Measurements from ENCODE around the gene TGDS. TPM values are rescaled to one million over a fixed set of nuclear protein-coding genes. Genes with fewer than 3 reads are reported as not detected.

TGDS gene
- total RNA-seq, 1 donor from 2014 or later = 21.6 TPM

DNA sequence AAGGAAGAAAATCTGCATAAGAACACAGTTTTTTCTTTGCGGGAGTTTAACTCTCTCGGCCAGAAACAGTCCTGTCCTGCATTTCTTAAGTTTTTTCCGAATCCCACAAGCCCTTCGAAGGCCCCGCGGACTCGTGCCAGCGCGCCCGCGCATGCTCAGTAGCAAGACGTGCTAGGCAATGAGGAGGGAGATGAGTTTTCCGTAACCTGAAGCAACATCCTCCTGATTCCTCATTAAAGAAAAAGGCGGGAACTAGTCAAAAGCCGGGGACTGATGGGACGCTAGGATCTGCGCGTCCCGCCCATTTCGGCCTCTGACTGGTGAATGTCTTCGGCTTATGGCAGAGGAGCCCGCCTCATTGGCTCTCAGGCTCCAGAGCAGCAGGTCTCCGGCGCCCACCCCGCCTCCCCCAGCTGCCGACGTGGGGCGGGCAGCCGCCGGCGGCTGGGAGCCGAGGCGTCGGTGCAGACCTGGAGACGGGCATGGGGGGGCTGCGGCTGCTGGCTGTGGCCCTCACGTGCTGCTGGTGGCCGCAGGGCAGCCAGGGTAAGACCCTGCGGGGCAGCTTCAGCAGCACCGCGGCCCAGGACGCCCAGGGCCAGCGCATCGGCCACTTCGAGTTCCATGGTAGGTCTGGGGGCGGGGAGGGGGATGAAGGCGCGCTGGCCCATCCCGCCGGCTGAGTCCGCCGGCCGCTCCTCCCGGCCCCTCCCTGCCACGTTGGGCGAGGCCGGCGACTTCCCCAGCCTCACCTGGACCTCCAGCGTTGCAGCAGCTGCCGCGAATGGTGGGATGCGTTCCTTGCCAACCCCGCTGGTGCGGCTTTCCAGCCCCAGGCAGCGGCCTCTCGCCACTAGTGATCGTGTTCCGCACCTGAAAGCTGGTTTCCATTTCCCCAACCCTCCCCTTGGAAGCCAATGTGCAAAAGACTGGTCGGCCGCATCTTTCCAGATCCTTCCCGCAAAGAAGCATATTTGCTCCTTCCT lies 5.8 kb upstream of the TGDS start, which contains the start of gene GPR180:
Gene GPR180, plus strand, starts transcription at position 412 of the 986 bp plus-strand sequence. Its CDS starts 71 bp downstream, at position 483.
- DNase-seq = peak; percentile 99

DNA sequence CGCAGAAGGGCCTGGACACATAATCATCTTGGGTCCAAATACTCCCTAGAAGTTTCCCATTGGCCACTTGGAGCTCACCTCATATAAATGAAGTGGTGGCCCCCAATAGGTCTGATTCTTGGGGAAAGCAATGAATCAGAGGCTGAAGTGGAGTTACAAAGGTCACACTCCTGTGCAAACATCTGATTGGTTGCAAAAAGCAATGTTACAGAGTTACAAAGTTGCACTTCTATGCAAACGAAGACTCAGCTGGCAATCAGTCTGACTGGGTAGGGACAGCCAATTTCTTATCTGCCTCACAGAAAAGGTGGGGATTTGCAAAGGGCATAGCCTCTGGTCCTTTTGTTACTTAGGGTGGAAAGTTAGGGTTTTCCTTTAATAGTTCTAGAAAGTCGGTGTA lies 3.9 kb upstream of the TGDS start:
- DNase-seq = no peak

DNA sequence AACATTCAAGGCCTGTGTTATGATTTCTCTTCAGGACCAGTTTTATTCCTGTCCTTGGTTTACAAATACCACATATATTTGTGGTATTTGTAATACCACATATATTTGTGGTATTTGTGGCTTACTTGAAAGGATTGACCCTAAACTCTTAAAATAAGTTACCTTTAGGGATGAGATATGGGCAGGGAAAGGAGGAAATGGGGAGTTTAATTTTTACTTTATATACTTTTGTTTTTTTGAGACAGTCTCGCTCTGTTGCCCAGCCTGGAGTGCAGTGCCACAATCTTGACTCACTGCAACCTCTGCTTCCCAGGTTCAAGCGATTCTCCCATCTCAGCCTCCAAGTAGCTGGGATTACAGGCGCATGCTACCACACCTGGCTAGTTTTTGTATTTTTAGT lies 2.3 kb upstream of the TGDS start:
- no peak for DNase-seq

DNA sequence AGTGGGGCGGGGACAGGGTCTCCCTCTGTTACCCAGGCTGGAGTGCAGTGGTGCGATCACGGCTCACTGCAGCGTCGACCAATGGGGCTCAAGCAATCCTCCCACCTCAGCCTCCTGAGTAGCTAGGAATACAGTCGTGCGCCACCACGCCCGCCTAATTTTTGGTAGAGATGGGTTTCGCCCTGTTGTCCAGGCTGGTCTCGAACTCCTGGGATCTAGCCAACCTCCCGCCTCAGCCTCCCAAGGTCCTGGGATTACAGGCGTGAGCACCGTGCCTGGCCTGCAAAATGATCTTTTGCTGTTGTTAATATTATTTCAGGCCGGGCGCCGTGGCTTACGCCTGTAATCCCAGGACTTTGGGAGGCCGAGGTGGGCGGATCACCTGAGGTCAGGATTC lies 621 bp upstream of the TGDS start:
- DNase-seq = no peak

DNA sequence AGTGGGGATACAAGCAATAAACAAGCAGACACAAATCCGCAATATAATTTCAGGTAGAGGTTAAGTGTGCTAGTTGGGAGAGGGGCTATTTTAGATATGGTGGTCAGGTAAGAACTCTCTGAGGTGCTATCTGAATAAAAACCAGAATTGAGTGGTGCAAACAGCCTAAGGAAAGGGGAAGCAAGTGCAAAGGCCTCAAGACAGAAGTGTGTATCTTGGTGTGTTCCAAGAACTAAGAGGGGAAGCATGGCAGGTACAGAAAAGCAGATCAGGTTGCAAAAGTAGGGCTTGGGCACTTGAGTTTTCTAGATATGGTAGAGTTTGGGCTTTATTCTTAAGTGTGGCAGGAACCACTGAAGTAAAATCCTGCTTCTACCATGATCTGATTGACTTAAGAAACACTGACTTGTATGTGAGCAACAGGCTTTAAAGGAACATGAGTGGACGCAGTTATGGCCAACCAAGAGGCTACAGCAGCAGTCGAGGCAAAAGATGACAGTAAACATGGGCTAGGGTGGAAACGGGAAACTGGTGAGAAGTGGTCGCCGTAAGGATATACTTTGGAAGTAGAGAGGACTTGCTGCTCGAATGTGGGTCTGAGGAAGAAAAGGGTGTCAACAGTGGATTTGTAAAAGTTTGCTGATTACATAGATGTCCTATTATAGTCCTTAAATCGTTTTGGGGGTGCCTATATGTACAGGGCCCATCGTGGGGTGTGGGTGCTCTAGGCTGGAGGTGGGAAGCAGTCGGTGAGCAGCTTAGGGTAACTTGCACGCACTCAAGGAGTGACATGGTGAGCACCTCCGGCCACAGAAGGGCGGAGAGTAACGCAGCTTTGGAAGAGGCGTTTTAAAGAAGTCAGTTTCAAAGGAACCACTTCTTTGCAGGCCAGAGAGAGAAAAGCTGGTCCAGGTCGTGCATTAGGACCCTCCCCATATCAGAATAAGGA lies 677 bp downstream of the TGDS start:
- DNase-seq = no peak

DNA sequence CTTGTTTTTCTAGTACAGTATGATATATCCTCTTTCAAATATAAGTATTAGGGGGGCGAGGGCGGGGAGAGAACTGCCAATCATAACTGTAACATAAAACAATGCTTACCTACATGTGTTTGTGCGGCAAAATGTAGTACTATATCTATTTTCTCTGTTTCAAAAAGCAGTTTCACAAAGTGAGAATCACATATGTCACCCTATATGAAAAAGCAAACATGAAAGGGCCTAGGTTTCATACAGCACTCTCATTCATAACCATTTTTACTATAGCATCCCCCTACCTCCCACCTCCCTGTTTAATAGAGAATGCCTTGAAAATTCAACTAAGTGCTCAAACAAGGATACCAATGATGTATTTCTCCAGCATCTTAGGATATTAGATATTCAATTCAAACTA lies 5.2 kb downstream of the TGDS start:
- DNase-seq = no peak

DNA sequence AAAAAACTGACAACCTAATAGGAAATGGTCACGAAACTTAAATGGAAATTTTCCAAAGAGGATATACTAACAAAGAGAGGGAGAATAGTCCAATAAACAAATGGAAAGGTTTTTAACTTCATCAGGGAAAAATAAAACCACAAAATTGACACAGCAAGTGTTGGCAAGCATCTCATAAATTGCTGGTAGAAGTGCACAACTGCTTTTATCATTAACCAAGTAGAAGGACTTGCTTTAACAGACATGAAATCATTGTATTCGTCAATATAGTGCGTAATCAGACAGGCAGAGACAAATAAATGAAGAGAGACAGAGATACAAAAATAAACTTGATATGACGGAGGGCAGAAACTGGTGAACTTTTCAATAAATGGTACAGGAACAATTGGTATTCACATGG lies 7.4 kb downstream of the TGDS start:
- no peak for DNase-seq

DNA sequence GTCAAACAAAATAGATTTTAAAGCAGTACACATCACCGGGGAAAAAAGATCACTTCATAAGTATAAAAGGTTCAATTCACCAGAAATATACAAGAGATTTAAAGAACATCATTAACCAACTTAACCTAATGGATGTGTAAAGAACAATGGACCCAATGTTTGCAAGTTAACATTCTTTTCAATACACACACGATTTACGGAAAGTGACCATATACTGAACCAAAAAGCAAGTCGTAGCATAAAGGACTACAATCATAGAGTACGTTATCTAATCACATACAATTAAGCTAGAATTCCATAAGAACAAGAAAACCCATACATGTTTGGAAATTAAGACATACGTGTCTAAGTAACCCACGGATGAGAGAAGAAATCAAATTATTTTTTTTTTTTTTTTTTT lies 9.6 kb downstream of the TGDS start:
- DNase-seq = no peak

DNA sequence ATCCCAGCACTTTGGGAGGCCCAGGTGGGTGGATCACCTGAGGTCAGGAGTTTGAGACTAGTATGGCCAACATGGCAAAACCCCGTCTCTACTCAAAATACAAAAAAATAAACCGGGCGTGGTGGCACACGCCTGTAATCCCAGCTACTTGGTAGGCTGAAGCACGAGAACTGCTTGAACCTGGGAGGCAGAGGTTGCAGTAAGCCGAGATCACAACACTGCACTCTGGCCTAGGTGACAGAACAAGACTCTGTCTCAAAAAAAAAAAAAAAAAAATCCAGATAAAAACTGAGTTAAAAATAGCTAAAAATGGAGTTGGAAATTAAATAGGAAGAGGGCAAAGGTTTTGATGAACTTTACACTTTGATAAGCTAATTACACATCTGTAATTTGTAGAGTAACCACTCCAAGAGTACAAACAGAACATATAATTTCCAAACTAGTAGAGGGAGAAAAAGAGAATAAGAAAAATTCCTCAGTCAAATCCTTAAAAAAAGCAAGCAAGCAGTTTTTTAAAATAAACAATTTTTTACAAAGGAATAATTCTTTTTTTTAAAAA lies 10.3 kb downstream of the TGDS start:
- DNase-seq = no peak

DNA sequence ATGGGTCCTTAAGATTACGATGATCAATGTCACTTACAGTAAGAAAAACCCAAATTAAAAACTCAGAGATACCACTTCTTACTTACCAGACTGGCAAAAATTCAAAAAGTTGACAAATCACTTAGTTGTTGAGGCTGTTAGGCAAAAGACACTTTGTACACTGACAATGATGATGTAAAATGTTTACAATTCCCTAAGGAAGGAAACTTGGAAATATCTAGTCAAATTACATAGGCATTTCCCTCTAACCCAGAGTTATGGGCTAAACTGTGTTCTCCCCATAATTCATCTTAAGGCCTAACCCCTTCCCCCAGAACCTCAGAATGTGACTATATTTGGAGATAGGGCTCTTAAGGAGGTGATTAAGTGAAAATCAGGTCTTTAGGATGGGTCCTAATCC lies 12.0 kb downstream of the TGDS start:
- no peak for DNase-seq

DNA sequence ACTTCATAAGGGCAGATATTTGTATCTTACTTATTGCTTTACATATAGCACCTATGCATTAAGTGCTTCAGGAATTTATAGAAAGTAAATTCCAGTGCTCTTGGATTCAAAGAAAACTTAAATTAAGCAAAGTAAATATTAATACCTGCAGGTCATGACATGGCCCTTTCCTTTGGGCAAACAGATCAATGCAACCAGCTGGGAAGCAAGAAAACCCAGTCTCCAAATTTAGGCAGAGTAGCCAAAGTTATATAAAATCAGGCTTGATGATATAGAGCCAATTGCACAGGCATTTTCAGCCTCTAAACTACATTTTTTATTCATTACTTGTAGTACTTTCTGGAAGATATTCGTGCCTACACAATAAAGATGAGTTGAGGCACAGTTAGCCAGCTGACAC lies 16.9 kb downstream of the TGDS start:
- no peak for DNase-seq

DNA sequence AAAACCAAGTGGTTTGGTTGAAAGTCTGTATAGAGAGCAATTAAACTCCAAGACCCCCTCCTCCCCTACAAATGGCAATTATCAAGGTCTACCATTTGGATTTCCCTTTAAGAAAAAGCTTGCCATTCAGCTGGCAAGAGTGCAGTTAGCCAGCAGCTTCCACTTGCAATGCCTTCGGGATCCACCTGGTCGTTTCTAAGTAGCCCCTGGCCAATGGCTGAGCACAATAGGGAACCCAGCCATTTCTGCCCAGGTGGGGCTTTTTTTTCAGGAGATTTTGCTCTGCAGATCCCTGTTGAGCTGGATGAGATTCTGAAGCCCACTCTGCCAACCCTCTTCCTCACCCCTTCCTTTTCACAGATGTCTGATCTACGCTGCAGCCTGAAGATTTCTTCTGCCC lies 26.3 kb downstream of the TGDS start:
- no peak for DNase-seq

DNA sequence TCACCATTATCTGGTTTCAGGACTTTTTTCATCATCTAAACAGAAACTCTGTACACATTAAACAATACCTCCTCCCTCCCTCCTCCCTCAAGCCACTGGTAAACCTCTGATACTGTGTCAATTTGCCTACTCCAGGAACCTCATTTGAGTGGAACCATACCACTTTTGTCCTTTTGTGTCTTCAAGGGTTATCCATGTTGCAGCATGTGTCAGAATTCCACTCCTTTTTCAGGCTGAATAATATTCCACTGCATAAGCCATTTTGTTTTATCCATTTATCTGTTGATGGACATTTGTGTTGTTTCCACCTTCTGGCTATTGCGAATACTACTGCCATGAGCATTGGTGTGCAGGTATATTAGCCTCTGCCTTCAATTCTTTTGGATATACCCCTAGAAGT lies 27.5 kb downstream of the TGDS start:
- no peak for DNase-seq

DNA sequence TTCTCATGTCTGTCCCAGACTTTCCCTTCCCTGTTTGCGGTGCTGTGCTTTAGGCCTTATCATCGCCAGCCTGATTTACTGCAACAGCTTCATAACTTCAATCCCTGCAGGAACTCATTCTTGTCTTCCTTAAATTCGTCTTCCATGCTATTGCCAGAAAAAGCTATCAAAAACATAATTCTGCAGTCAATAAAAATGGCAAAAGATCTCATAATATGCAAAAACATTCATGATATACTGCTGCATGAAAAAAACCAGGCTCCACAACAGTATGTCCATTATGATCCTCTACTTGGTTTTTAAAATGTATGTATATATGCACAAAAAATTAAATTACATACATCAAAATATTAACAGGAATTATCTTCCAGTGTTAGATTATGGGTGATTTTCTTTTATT lies 28.4 kb downstream of the TGDS start:
- DNase-seq = peak; percentile 43

DNA sequence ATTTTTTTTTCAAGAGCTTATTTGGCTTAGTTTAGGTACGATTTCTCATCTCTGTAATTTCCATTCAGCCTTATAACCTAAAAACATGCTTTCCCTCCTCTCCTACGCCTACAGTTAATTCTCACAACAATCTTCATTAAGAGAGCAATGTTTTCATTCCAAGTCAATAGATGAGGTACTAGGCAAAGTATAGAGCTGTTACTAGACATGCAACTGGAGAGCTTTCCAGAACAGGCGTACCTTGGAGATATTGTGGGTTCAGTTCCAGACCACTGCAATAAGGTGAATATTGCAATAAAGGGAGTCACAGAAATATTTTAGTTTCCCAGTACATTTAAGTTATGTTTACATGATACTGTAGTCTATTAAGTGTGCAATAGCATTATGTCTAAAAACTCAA lies 34.8 kb downstream of the TGDS start:
- no peak for DNase-seq

DNA sequence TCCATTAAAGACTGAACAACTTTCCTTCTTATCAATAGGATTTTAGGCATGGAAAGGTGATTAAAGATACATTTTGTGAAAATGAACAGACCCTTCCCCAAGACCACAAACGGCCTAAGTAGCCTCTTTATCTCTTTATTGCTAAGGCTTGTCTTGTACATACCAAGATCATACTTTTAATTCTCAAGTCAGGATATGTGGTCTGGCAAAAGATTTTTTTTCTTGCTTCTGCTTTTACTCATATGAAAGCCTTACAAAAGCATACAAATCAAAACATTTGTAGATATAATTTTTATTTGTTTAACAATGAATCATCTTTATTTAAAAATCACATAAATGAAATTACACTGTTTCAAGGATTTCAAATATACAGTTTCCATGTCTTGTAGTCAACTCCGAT lies 35.8 kb downstream of the TGDS start:
- no peak for DNase-seq

DNA sequence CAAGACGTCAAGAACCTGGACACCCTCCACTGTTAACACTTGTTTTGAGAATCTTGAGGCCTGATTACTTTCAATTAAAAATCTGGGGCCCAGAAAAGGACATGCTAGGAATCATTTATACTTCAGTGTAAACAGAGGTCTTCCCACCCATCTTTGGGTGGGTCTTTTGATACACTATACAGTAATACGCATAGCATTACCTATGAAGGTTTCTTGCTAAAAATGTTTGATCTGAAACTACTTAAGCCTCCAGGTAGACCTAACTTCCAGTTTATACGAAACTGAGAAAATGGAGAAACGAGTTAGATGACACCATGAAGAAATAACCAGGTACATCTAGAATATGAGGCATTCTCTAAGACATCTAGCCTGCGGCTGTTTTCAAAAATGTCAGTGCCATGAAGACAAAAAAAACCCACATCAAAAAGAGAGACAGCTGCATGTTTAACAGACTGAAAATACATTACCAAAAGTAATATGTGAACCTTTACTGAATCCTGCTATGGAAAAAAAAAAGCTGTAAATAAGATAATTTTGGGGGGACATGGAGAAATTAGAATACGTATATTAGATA lies 36.6 kb downstream of the TGDS start:
- DNase-seq = no peak

DNA sequence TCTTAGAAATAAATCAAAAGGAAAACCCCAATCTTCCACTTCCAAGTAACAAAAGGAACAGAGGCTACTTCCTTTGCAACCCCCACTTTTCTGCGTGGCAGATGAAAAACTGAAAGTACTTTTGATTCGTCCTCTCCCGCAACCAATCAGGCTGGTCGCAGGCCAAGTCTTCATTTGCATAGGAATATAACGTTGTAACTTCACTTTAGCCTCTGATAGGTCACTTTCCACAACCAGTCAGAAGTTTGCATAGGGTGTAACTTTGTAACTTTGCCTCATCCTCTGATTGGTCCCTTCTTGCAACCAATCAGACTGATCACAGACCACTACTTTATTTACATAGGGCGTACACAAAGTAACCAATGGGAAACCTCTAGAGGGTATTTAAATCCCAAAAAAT lies 37.2 kb downstream of the TGDS start:
- DNase-seq = no peak

DNA sequence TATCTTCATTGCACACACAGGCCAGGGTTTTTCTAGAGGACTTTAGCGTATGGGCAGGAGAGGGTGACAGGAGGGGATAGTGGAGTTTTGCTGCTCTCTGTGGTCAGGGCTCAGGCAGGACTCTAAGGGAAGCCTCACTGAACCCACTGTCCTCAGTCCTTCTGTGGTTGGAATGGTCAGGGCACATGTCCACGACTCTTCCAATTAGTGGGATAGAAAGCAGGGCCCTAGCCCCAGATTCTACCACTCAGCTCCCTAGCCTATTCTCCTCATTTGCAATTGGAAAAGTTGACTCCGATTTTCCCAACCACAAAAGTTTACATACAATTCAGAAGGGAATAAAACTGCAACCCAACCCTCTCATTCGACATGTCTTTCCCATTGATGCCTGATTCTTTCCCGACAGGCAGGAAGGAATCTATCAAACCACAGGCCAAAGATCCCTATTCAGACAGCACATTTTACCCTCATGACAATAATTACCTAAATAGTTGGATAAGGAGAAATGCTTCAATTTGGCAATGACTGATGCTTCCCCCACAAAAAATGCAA lies 38.2 kb downstream of the TGDS start:
- DNase-seq = no peak

DNA sequence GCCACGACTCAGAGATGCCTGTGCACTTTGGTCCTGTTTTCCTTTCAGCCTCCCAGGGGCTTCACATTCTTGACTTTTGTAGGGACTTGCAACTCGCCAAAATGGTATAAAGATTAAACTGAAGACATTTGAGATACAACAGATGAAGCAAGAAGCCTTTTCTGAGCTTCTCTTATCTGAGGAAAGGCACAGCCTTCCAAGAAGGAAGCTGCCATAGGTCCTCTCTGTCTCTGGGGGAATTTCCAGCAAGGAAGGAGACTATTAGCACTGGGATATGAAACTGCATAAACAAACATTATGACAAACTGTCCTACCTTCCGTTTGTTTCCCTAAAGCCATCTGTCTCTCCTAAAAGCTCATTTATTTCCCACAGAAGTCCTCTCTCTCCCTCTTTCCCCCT lies 39.3 kb downstream of the TGDS start:
- DNase-seq = no peak

DNA sequence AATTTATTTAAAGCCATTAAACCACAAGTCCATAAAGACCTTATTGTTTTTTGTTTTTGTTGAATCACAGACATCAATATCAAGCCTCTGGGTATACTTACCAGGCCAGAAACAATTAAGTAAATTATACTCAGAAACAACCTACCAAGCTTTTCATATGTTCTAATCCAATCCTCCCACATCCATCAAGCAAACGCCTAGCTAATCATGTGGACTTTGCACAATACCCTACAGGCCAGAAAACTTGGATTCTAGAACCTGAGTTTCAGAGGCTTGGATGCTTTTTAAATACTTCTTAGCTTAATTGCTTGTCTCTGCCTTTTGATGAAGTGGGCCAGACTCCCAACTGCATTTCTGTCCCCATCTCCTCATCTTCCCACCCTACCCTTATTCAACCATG lies 39.9 kb downstream of the TGDS start:
- no peak for DNase-seq

DNA sequence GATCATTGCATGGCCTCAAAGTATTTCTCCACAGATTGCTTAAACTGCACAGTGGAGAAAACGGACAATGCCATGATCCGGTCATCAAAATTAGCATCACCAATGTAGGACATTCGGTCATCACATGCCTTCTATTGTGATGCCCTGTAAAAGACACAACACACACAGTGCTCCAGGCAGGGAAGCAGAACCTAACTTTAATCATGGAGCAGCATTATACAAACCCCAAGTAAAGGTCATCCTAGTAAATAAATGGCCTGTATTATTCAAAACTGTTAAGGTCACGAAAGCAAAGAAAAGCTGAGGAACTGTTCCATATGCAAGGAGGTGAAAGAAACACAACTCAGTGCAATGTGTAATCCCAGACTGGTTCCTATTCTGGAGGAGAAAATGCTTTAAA lies 42.2 kb downstream of the TGDS start:
- no peak for DNase-seq
